ENCODE results near the gene ARMH4. TPM values are rescaled to one million over a fixed set of nuclear protein-coding genes. Genes with fewer than 3 reads are reported as not detected.

The ARMH4 gene
- total and polyA plus RNA-seq, 2 donors (not counting 1 experiment from before 2014, with no cell fraction given) = not detected

GRCh38 chr14:58200846-58201245, 48.8 kb upstream of the ARMH4 start:
- no CpG with 5 or more reads among the region's 2 CpGs for WGBS (ENCODE audit: insufficient coverage)
- ChIA-PET CTCF (interaction anchor here (1.0 kb wide), 1 partner anchor 227 kb away, joined by 3 read pairs; the partner anchor contains the start of genes KIAA0586 and TIMM9), POLR2A (interaction anchor here (1.6 kb wide), 2 partner anchors 44 to 97 kb away, joined by 7 to 8 read pairs; partner anchors contain the start of genes ARID4A and PSMA3)
- peaks cover 3% of the 10 kb centered on the region in 2 experiments for H3K36me3 ChIP-seq (replicated peaks in 1 of 2; ENCODE audit: control extremely low read depth in 1 of 2, control insufficient read depth in 1 of 2, extremely low read depth in 1 of 2, insufficient read depth in 2 of 2, low read length in 1 of 2)
- DNase-seq (peak; percentile 31), ATAC-seq (ENCODE audit: low read depth) (no peak)
- Mint-ChIP-seq H3K9me3 (ENCODE audit: insufficient read depth) (no peaks in the 10 kb centered on the region), H3K27me3 (no peaks in the 10 kb centered on the region), H3K4me1 (peaks cover 28% of the 10 kb centered on the region), H3K4me3 (peak overlapping the region; percentile 95), H3K27ac (peak overlapping the region; percentile 96)
- peak overlapping the region; percentile 77 for H2AFZ ChIP-seq (ENCODE audit: insufficient read depth, low read depth, low read length, poor library complexity, severe bottlenecking)
- intact Hi-C loops (cut with micrococcal nuclease) = loop anchor here (1.0 to 10.0 kb wide), 3 partner anchors 43 to 1284 kb away; partner anchors contain the start of genes JKAMP, KIAA0586, L3HYPDH and PSMA3
- no peak for TF ChIP-seq CTCF (IDR thresholded peaks at IDR 0.05)
- no peak for TF ChIP-seq EZH2 (IDR thresholded peaks at IDR 0.05; ENCODE audit: borderline replicate concordance, insufficient read depth, low read depth, low read length, poor library complexity, severe bottlenecking)
- H3K79me2 ChIP-seq (ENCODE audit: control insufficient read depth, insufficient read depth, low read length) = peaks cover 22% of the 10 kb centered on the region
- H3K9ac ChIP-seq (ENCODE audit: low read length) = peak overlapping the region; percentile 89
- H3K4me2 ChIP-seq (replicated peaks; ENCODE audit: low read depth, low read length, poor library complexity, severe bottlenecking) = peak overlapping the region; percentile 77
- no peaks in the 10 kb centered on the region for H3K27me3 ChIP-seq (replicated peaks in 1 of 4; ENCODE audit: control extremely low read depth in 1 of 4, control insufficient read depth in 3 of 4, insufficient read depth in 4 of 4, low read length in 3 of 4)
- H3K9me3 ChIP-seq (ENCODE audit: control extremely low read depth in 1 of 3, control insufficient read depth in 2 of 3, insufficient read depth in 1 of 3, low read length in 2 of 3) = peaks cover 0 to 2% (median 0%) of the 10 kb centered on the region in 3 donors
- no peaks in the 10 kb centered on the region for H4K20me1 ChIP-seq (ENCODE audit: control insufficient read depth, insufficient read depth, low read length, poor library complexity, severe bottlenecking)
- H3K4me3 ChIP-seq (ENCODE audit: control extremely low read depth in 1 of 5, extremely low read depth in 1 of 5, insufficient read depth in 1 of 5, low read depth in 2 of 5, low read length in 4 of 5) = peak overlapping the region; percentile 71 to 88 (median 79)
- H3K4me1 ChIP-seq (ENCODE audit: control insufficient read depth in 2 of 2, insufficient read depth in 2 of 2, low read length in 2 of 2) = peaks cover 15 to 17% of the 10 kb centered on the region in 2 donors
- peak overlapping the region; percentile 70 to 96 for H3K27ac ChIP-seq (ENCODE audit: low read length in 2 of 2)

- H3K27me3 Mint-ChIP-seq = no peaks in the 10 kb centered on the region
- ATAC-seq (ENCODE audit: low read depth) (peak; percentile 2), DNase-seq (no peak)
- POLR2A ChIA-PET = interaction anchor here (1.6 kb wide), 2 partner anchors 44 to 98 kb away, joined by 7 to 8 read pairs; partner anchors contain the start of genes ARID4A and PSMA3
- CTCF ChIA-PET = interaction anchor here (1.0 to 1.4 kb wide), 2 partner anchors 34 to 227 kb away, joined by 3 to 4 read pairs; partner anchors contain the start of genes KIAA0586 and TIMM9
- peak overlapping the region; percentile 77 for H3K4me2 ChIP-seq (replicated peaks; ENCODE audit: low read depth, low read length, poor library complexity, severe bottlenecking)
- H3K4me3 ChIP-seq (ENCODE audit: control extremely low read depth in 1 of 5, extremely low read depth in 1 of 5, insufficient read depth in 1 of 5, low read depth in 2 of 5, low read length in 4 of 5) = peak overlapping the region; percentile 71 to 88 (median 79)
- peaks cover 15 to 17% of the 10 kb centered on the region in 2 donors for H3K4me1 ChIP-seq (ENCODE audit: control insufficient read depth in 2 of 2, insufficient read depth in 2 of 2, low read length in 2 of 2)
- H3K36me3 ChIP-seq (replicated peaks in 1 of 2; ENCODE audit: control extremely low read depth in 1 of 2, control insufficient read depth in 1 of 2, extremely low read depth in 1 of 2, insufficient read depth in 2 of 2, low read length in 1 of 2) = peaks cover 3% of the 10 kb centered on the region in 2 experiments
- TF ChIP-seq CTCF (IDR thresholded peaks at IDR 0.05) (no peak), EZH2 (IDR thresholded peaks at IDR 0.05; ENCODE audit: borderline replicate concordance, insufficient read depth, low read depth, low read length, poor library complexity, severe bottlenecking) (no peak)
- intact Hi-C loops (cut with micrococcal nuclease) = loop anchor here (1.0 to 10.0 kb wide), 3 partner anchors 44 to 1284 kb away; partner anchors contain the start of genes JKAMP, KIAA0586, L3HYPDH and PSMA3
- H3K79me2 ChIP-seq (ENCODE audit: control insufficient read depth, insufficient read depth, low read length) = peaks cover 22% of the 10 kb centered on the region
- peak overlapping the region; percentile 77 for H2AFZ ChIP-seq (ENCODE audit: insufficient read depth, low read depth, low read length, poor library complexity, severe bottlenecking)
- WGBS (ENCODE audit: insufficient coverage) = 0% methylated on average over 5 of the region's 11 CpGs
- peaks cover 0 to 2% (median 0%) of the 10 kb centered on the region in 3 donors for H3K9me3 ChIP-seq (ENCODE audit: control extremely low read depth in 1 of 3, control insufficient read depth in 2 of 3, insufficient read depth in 1 of 3, low read length in 2 of 3)
- H4K20me1 ChIP-seq (ENCODE audit: control insufficient read depth, insufficient read depth, low read length, poor library complexity, severe bottlenecking) = no peaks in the 10 kb centered on the region
- H3K27me3 ChIP-seq (replicated peaks in 1 of 4; ENCODE audit: control extremely low read depth in 1 of 4, control insufficient read depth in 3 of 4, insufficient read depth in 4 of 4, low read length in 3 of 4) = peaks cover 0 to 3% (median 1%) of the 10 kb centered on the region in 4 experiments
- H3K9me3 Mint-ChIP-seq (ENCODE audit: insufficient read depth) = no peaks in the 10 kb centered on the region
- H3K9ac ChIP-seq (ENCODE audit: low read length) = peak overlapping the region; percentile 89
- H3K4me1 Mint-ChIP-seq = peaks cover 28% of the 10 kb centered on the region
- H3K27ac Mint-ChIP-seq = peak overlapping the region; percentile 96
- H3K4me3 Mint-ChIP-seq = peak overlapping the region; percentile 95
- H3K27ac ChIP-seq (ENCODE audit: low read length in 2 of 2) = peak overlapping the region; percentile 70 to 96
Measured at GRCh38 chr14:58200480-58200841, 48.4 kb upstream of the ARMH4 start.

Data from B cell (primary cell).